Activated naive CD4-positive, alpha-beta T cell treated with anti-CD3 and anti-CD28 coated beads, Interleukin-2, amount 10 ng/mL, durations not matched to agents 7 days and 5 days (primary cell): ENCODE results near the gene SCN4A.

ENCODE experiments used
- CTCF ChIA-PET: fragments of 350-600 bp; sonication (Branson Sonifier 250); formaldehyde crosslinking; loops from one replicate; lab custom pipeline; 2021; ENCODE audit warnings: antibody characterized with exemption; lab: Charles Lee
- DNase-seq: peaks from one replicate; pipeline ENCODE4 v3.0.0-alpha.2; 2020
- H3K27ac Mint-ChIP-seq: one replicate; pipeline ENCODE4 v1.8.0; 2021; ENCODE audit warnings: mild to moderate bottlenecking, moderate library complexity, mixed read lengths
- H3K27me3 Mint-ChIP-seq: one replicate; pipeline ENCODE4 v1.8.0; 2021; ENCODE audit warnings: mild to moderate bottlenecking, mixed read lengths
- H3K36me3 Mint-ChIP-seq: one replicate; pipeline ENCODE4 v1.8.0; 2021; ENCODE audit warnings: mixed read lengths
- H3K4me1 Mint-ChIP-seq: one replicate; pipeline ENCODE4 v1.8.0; 2021; ENCODE audit warnings: mixed read lengths
- H3K4me3 Mint-ChIP-seq: one replicate; pipeline ENCODE4 v1.8.0; 2021; ENCODE audit warnings: mild to moderate bottlenecking, moderate library complexity, mixed read lengths
- H3K9me3 Mint-ChIP-seq: one replicate; pipeline ENCODE4 v1.8.0; 2021; ENCODE audit warnings: mixed read lengths

SCN4A gene

GRCh38 chr17:63998050-63998720 lies 25.5 kb upstream of the SCN4A start, which contains the start of gene PRR29:
Gene PRR29 (plus strand): TSS chr17:63998351. CDS start chr17:63998365, 14 bp downstream.
- peak within 1 kb of the TSS; percentile 71 for H3K27ac Mint-ChIP-seq
- no peaks in the 10 kb centered on the region for H3K9me3 Mint-ChIP-seq
- H3K4me3 Mint-ChIP-seq: peak within 1 kb of the TSS; percentile 90
- H3K36me3 Mint-ChIP-seq: peaks cover 5% of the 10 kb centered on the region
- CTCF ChIA-PET: interaction anchor here (1.0 to 3.1 kb wide), 6 partner anchors 22 to 135 kb away, joined by 3 to 13 read pairs (median 6); partner anchors contain the start of genes GH1 and ICAM2
- H3K27me3 Mint-ChIP-seq: peaks cover 50% of the 10 kb centered on the region
- peak; percentile 86 for DNase-seq
- peaks cover 58% of the 10 kb centered on the region for H3K4me1 Mint-ChIP-seq

GRCh38 chr17:63997341-63998048 lies 24.8 kb upstream of the SCN4A start:
- CTCF ChIA-PET: interaction anchor here (0.5 to 3.1 kb wide), 7 partner anchors 23 to 136 kb away, joined by 3 to 13 read pairs (median 5); partner anchors contain the start of genes GH1 and ICAM2
- Mint-ChIP-seq H3K27ac (no peak overlapping the region), H3K9me3 (no peaks in the 10 kb centered on the region), H3K36me3 (peaks cover 5% of the 10 kb centered on the region), H3K4me1 (peaks cover 62% of the 10 kb centered on the region), H3K27me3 (peaks cover 55% of the 10 kb centered on the region), H3K4me3 (peak overlapping the region; percentile 90)
- DNase-seq: peak; percentile 24

GRCh38 chr17:63996430-63997182 lies 23.9 kb upstream of the SCN4A start:
- H3K36me3 Mint-ChIP-seq: peaks cover under 1% of the 10 kb centered on the region
- H3K9me3 Mint-ChIP-seq: no peaks in the 10 kb centered on the region
- H3K4me3 Mint-ChIP-seq: peak overlapping the region; percentile 48
- CTCF ChIA-PET: interaction anchor here (1.2 to 3.1 kb wide), 5 partner anchors 29 to 137 kb away, joined by 3 to 13 read pairs (median 6); partner anchors contain the start of gene GH1
- no peak overlapping the region for H3K27ac Mint-ChIP-seq
- H3K4me1 Mint-ChIP-seq: peaks cover 71% of the 10 kb centered on the region
- H3K27me3 Mint-ChIP-seq: peaks cover 63% of the 10 kb centered on the region
- peak; percentile 18 for DNase-seq

GRCh38 chr17:63995626-63996025 lies 22.9 kb upstream of the SCN4A start:
- peaks cover 79% of the 10 kb centered on the region for H3K4me1 Mint-ChIP-seq
- no peaks in the 10 kb centered on the region for H3K9me3 Mint-ChIP-seq

GRCh38 chr17:63993368-63993985 lies 20.8 kb upstream of the SCN4A start:
- H3K4me1 Mint-ChIP-seq: peaks cover 72% of the 10 kb centered on the region
- peak; percentile 38 for DNase-seq
- peaks cover 74% of the 10 kb centered on the region for H3K27me3 Mint-ChIP-seq
- no peaks in the 10 kb centered on the region for H3K36me3 Mint-ChIP-seq
- peak overlapping the region; percentile 64 for H3K27ac Mint-ChIP-seq
- H3K4me3 Mint-ChIP-seq: no peak overlapping the region
- H3K9me3 Mint-ChIP-seq: no peaks in the 10 kb centered on the region
- CTCF ChIA-PET: interaction anchor here (0.6 to 2.9 kb wide), 9 partner anchors 8 to 268 kb away, joined by 3 to 23 read pairs (median 5); partner anchors contain the start of gene GH1

More at GRCh38 chr17:63995626-63996025, 22.9 kb upstream of the SCN4A start:
- Mint-ChIP-seq H3K4me3 (no peak overlapping the region), H3K36me3 (no peaks in the 10 kb centered on the region), H3K27me3 (peaks cover 72% of the 10 kb centered on the region), H3K27ac (no peak overlapping the region)
- CTCF ChIA-PET: interaction anchor here (2.9 to 3.1 kb wide), 2 partner anchors 30 to 76 kb away, joined by 13 to 23 read pairs; partner anchors contain the start of gene GH1
- peak; percentile 20 for DNase-seq

- Mint-ChIP-seq H3K4me1 (peaks cover 63% of the 10 kb centered on the region), H3K27me3 (peaks cover 61% of the 10 kb centered on the region), H3K36me3 (no peaks in the 10 kb centered on the region), H3K27ac (no peak overlapping the region), H3K9me3 (no peaks in the 10 kb centered on the region), H3K4me3 (no peak overlapping the region)
- CTCF ChIA-PET: interaction anchor here (1.2 to 2.8 kb wide), 8 partner anchors 15 to 72 kb away, joined by 3 to 17 read pairs (median 10); partner anchors contain the start of gene CD79B
- no peak for DNase-seq
These were observed 18.9 kb upstream of the SCN4A start for GRCh38 chr17:63991611-63992010.

GRCh38 chr17:63989622-63990345 lies 17.1 kb upstream of the SCN4A start:
- peaks cover 46% of the 10 kb centered on the region for H3K27me3 Mint-ChIP-seq
- CTCF ChIA-PET: interaction anchor here (0.9 to 7.2 kb wide), 27 partner anchors 9 to 144 kb away, joined by 3 to 83 read pairs (median 6); partner anchors contain the start of genes CD79B, CSHL1 and GH1
- no peaks in the 10 kb centered on the region for H3K36me3 Mint-ChIP-seq
- DNase-seq: no peak
- peak overlapping the region; percentile 53 for H3K27ac Mint-ChIP-seq
- H3K4me3 Mint-ChIP-seq: no peak overlapping the region
- no peaks in the 10 kb centered on the region for H3K9me3 Mint-ChIP-seq
- H3K4me1 Mint-ChIP-seq: peaks cover 66% of the 10 kb centered on the region

- peaks cover 41% of the 10 kb centered on the region for H3K27me3 Mint-ChIP-seq
- no peaks in the 10 kb centered on the region for H3K9me3 Mint-ChIP-seq
- CTCF ChIA-PET: interaction anchor here (1.2 to 7.2 kb wide), 4 partner anchors 24 to 70 kb away, joined by 3 to 83 read pairs (median 10); partner anchors contain the start of genes CD79B and GH1
- DNase-seq: no peak
- H3K4me1 Mint-ChIP-seq: peaks cover 65% of the 10 kb centered on the region
- no peak overlapping the region for H3K4me3 Mint-ChIP-seq
- H3K36me3 Mint-ChIP-seq: no peaks in the 10 kb centered on the region
- H3K27ac Mint-ChIP-seq: no peak overlapping the region
These were observed 16.3 kb upstream of the SCN4A start for GRCh38 chr17:63988741-63989621.

- H3K36me3 Mint-ChIP-seq: no peaks in the 10 kb centered on the region
- CTCF ChIA-PET: interaction anchor here (0.6 to 7.2 kb wide), 6 partner anchors 24 to 87 kb away, joined by 3 to 83 read pairs (median 4); partner anchors contain the start of gene GH1
- DNase-seq: no peak
- no peak overlapping the region for H3K4me3 Mint-ChIP-seq
- H3K27me3 Mint-ChIP-seq: peaks cover 36% of the 10 kb centered on the region
- H3K27ac Mint-ChIP-seq: no peak overlapping the region
- H3K4me1 Mint-ChIP-seq: peaks cover 58% of the 10 kb centered on the region
- H3K9me3 Mint-ChIP-seq: no peaks in the 10 kb centered on the region
These were observed 15.4 kb upstream of the SCN4A start for GRCh38 chr17:63988127-63988478.

GRCh38 chr17:63987221-63988126 lies 14.8 kb upstream of the SCN4A start:
- no peak overlapping the region for H3K27ac Mint-ChIP-seq
- H3K36me3 Mint-ChIP-seq: no peaks in the 10 kb centered on the region
- H3K4me3 Mint-ChIP-seq: no peak overlapping the region
- no peak for DNase-seq
- CTCF ChIA-PET: interaction anchor here (0.6 to 7.2 kb wide), 5 partner anchors 29 to 86 kb away, joined by 3 to 83 read pairs (median 4); partner anchors contain the start of gene GH1
- peaks cover 31% of the 10 kb centered on the region for H3K27me3 Mint-ChIP-seq
- H3K9me3 Mint-ChIP-seq: peaks cover 5% of the 10 kb centered on the region
- peaks cover 54% of the 10 kb centered on the region for H3K4me1 Mint-ChIP-seq

GRCh38 chr17:63986821-63987220 lies 14.1 kb upstream of the SCN4A start:
- no peak overlapping the region for H3K27ac Mint-ChIP-seq
- H3K27me3 Mint-ChIP-seq: peaks cover 26% of the 10 kb centered on the region
- peaks cover 9% of the 10 kb centered on the region for H3K9me3 Mint-ChIP-seq
- no peak overlapping the region for H3K4me3 Mint-ChIP-seq
- peaks cover 3% of the 10 kb centered on the region for H3K36me3 Mint-ChIP-seq
- peaks cover 47% of the 10 kb centered on the region for H3K4me1 Mint-ChIP-seq
- CTCF ChIA-PET: interaction anchor here (1.2 to 7.2 kb wide), 4 partner anchors 37 to 68 kb away, joined by 4 to 83 read pairs (median 12); partner anchors contain the start of gene GH1
- no peak for DNase-seq
